GDM1 (cell line): Measurements from ENCODE around the gene TMEM117.

Source experiments
- DNase-seq: peaks from one replicate; lab custom pipeline; 2025; lab: John Stamatoyannopoulos, UW

The TMEM117 gene

DNA sequence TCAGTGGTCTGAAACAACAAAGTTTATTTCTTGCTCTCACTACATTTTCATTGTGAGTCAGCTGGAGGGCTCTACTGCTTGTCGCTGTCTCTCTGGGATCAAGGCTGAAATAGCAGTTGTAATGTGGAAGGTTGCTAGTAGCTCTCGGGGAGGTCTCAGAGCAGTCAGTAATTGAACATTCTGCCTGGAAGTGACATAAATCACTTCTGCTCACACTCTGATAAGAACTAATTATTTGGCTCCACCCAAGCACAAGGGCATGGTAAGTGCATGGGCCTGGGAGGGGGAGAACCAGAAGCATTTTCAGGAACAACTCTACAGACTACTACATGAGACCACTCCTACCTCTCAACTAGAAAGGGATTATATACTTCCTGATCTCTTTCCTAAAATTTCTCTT is 128.2 kb downstream of the TMEM117 start:
- DNase-seq, result no peak

DNA sequence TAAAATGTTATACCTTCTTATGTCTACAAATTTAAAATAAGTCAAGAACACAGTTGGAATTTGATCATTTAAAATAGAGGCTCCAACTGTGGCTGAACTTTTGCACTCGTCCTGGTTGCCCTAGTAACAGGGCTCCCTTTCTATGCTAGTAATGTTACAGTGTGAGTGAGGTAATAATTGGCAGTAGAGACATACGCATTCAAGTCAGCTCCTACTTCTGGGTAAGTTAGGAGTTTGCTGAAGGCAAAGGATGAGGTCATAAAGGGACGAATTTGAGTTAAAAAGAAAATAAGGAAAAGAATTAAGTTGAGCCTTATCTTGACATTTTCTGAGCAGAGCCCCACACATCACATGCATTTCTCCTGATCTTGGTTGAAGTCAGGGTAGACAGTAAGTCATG is 129.1 kb downstream of the TMEM117 start:
- DNase-seq, result no peak

DNA sequence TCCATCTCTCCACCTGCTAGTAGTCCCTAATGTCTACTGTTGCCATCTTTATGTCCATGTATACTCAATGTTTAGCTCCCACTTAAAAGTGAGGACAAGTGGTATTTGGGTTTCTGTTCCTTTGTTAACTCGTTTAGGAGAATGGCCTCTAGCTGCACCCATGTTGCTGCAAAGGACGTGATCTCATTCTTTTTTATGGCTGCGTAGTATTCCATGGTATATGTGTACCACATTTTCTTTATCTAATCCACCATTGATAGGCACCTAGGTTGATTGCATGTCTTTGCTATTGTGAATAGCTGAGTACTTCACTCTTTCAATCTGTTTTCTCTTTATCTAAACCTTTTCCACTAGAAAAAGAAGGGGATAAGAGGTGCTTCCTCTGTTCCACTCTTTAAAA is 130.0 kb downstream of the TMEM117 start:
- DNase-seq, result no peak

DNA sequence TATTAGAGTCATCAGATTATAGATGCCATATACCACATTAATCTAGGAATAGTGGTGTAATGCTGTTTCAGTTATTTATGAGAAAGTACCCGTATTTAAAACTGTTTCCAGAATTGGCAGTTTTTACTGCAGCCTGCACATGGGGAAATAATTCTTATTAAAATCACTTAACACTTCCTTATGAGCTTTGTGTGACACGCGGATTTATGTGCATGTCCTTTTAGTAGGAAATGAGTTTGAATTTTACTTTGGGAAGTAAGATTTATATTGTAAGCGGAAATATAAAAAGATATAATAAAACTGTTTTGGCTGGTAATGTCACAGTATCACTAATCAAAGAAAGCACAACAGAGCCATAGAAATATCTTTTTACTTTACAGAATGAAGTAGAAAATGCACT is 132.9 kb downstream of the TMEM117 start:
- no peak for DNase-seq

DNA sequence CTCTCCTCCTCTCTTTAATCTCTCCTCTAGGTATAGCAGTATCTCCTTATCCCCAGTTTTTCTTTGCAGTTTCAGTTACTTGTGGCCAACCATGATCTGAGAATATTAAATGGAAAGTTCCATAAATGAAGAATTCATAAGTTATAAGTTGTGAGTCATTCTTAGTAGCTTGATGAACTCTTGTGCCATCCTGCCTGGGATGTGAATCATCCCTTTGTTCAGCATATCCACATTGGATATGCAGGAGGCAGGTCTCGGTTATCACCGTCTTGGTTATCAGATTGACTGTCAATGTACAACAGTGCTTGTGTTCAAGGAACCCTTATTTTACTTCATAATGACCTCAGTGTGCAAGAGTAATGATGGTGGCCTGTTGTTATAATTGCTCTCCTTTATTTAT is 134.0 kb downstream of the TMEM117 start:
- no peak for DNase-seq

DNA sequence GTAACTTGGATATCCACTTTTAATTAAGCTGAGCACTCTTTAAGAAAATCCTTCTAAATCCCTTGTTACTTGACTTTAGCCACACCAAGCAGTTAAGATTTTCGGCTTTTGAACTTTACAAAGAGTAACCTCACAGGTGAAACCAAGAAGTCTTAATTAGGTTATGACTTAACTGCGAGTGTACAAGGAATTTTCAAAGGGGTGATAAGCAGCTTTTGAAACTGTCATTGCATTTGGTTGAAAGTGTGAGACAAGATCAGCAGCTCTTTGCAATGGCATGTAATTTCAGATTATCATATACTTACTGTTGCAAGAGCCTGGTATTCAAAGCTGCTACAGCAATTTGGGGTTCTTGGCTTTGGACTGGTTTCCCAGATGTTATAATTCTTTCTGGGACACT is 137.5 kb downstream of the TMEM117 start:
- no peak for DNase-seq

DNA sequence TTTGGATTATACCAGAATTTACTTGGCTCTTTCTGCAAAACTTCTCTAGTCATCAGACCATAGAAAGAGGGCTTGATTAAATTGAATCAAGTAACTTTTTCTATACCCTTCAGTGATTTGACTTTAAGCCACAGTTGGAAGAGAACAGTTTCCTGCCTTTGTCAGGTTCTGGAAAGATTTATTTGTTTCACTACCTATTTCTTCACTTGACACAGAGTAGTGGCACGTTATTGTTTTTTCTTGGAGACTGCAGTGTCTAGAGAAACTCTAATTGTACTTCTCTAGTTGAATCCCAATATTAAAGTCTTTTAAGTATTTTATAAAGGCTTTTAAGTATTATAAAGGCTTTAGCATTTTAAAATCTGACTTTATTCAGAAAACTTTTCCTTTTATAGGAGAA is 138.1 kb downstream of the TMEM117 start:
- no peak for DNase-seq

DNA sequence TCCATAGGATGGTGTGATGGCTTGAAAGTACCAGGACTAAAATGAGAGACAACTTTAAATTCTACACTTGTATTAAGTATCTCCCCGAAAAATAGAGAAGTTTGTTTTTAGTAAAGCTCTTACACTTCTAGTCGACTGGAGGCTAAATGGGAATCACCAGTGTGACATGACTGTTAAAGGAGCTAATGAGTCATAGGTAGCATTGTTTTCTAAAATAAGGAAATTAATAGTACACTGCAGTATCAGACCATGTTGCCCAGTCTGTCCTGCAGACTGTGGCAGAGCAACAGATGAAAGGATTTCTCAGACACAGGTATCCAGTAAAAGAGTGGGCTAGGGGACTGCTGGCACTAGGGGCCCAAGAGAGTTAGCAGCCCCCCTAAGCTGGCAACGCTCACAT is 140.1 kb downstream of the TMEM117 start:
- no peak for DNase-seq

DNA sequence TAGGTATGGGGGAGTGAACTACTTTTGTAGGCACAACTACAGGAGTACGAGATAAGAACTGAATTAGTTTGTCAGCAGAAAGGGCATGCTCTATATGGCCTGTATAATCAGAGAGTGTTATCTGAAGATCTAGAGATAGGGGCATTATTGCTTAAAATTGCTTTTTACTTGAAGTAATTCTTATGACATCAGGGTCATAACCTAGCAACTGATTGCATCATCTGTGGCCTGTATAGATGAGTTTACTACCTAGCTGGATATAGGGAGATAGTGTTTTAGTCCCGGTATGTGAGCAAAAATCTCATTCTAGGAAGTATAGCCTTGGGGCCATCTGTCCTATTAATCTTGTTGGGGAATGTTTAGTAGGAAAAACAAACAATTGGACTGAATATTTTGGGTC is 142.7 kb downstream of the TMEM117 start:
- DNase-seq, result no peak

DNA sequence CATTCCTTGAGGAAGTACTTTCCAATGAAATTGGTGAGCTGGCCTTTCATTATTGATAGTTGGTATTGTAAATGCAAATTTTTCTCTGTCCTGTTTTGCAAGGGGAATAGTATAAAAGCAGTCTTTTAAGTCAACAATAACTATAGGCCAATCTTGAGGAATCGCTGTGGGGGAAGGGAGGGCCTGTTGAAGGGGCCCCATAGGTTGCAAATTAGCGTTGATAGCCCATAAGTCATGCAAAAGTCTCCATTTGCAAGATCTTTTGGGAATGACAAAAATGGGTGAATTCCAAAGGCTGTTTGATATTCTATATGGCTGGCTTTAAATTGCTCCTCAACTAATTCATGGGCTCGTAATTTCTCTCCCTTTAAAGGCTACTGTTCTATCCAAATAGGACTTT is 143.6 kb downstream of the TMEM117 start:
- no peak for DNase-seq

DNA sequence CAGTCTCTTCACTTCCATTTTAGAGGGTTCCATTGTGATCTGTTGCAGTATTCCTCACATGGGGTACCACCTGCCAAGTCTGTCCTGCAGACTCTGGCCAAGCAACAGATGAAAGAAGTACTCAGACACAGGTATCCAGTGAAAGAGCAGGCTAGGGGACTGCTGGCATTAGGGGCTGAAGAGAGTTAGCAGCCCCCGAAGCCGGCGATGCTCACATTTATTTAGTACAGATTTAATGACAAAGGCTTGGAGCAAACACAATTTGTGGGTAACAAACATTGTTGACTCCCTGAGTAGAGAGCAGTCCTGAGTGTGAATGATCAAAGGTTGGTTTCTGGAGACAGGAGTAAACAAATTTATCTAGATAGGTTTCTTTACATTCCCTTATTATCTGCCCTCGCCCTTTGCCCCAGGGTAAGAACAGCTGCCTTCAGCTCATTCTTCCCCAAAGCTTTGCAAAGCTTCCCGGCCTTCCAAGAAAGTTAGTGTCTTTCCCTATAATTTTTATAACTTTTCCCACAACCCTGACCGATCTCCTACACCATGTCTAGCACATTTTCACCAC is 144.8 kb downstream of the TMEM117 start:
- no peak for DNase-seq

DNA sequence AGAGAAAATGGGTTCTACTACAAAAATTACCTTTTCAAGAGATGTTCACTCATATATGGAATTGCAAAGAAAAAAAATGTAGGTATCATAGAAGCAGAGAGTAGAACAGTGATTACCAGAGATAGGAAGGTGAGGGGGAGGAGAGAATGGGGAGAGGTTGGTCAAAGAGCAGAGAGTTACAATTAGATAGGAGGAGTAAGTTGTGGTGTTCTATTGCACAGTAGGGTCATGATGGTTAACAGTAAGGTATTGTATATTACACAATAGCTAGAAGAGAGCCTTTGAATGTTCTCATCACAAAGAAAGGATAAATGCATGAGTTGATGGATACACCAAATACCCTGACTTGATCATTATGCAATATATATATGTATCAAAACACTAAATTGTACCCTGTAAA is 145.8 kb downstream of the TMEM117 start:
- DNase-seq, result no peak

DNA sequence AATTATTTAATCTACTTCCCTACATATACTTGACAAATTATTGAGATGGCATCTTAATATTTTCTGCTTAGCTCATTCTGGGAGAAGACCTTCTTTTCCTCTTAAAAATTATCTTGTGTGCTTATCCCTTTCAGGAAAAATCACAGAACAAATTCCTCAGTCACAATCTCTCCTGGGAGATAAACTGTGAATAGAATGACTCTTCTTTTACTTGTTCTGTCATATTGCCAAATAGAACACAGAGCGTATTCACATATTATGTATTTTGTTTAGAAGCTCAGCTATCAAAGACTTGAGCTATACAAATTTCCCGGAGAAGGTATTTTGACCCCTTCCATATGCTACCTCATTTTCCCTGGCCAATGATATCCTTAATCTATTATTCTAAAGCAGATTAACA is 146.7 kb downstream of the TMEM117 start:
- no peak for DNase-seq

DNA sequence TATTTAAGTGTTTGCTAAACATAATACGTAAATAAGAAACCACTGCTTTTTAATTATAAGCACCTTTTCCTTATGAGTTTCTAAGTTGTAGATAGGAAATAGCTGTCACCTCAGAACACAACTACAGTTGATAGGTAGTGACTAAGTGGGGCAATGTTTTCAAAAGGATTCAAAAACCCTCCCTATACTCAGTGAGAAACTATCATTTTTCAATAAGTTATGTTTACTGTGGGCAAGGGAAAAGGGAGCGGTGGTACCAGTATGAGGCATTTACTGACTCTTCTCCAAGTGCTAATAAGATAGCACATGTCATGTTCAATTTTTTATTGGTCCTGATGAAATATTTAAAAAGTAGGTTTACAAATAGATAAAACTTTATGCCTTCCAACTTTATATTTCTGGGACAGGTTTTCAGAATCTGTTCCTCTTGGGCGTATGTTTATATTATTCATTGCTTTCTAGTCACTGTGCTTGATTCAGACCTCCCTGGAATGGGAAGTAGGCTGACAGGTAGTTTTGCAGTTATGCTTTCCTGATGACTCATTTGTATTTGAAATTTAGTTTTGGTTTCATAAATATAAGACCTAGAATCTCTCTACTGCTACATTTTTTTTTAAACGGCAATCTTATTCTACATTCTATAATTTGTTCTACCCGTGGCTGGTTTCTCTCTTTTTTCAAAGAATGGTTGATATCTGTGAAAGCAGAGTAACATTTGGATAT is 153.1 kb downstream of the TMEM117 start:
- no peak for DNase-seq

DNA sequence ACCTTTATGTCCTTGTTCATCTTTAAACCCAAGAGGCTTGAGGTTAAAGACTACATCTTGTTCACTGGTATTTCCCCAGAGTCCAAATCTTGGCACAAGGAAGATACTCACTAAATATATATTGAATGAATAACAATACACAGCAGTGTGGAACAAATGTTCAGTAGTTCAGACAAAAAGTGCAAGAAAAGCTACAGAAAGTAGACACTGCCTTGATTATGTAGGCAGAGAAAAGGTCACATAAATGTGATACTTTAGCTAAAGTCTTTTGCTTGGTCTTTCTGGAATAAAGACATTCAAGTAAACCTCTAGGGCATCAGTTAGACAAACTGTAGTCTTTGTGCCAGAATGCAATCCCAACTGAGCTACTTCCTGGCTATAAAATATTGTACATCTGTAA is 157.0 kb downstream of the TMEM117 start:
- no peak for DNase-seq

DNA sequence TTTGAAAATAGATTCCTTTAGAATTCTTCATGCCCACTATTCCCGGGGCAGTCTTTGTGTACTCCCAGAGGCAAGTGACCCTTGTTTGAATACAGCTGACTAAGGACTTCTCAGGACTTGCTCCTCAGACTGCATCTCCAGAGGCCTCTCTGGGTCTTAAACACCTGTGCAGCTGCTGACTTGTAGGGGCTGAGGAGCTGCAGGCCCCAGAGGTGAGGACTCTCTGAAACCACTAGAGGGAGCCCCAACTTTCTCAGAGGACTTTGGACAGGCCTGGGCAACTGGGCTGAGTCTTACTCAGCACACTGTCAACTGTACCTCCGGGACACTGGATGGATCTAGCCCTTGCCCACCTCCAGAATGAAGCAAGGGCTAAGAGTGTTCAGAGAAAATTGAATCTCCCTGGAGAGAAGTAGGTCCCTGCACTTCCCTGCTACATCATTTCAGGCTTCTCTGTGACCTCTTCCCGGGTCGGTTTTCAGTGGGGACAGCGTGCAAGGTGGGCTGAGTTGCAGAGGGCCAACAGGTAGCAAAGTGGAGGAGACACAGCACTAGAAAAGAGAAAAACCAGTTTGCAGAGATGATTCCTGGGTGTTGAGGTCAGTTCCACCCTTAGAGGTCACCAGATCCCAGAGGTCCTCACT is 164.6 kb downstream of the TMEM117 start:
- DNase-seq, result peak; percentile 12

DNA sequence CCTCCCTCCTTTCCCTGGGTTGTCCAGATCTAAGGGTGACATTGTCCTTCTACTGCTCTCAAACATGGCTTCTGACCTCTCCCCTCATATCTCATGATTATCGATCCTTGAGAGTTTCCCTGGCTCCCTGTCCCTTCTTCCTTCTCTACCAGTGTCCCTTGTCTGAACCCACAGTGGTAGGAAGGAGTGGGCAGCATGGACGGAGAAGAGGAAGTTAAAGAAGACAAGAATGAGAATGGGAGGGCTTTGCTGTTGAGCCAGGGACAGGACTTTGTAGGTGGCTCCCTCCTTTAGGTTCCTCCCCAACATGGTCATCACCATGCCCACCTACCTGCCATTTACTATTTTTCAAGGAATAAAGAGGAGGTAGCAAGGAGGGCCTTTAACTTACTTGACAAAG is 166.7 kb downstream of the TMEM117 start:
- DNase-seq, result no peak

DNA sequence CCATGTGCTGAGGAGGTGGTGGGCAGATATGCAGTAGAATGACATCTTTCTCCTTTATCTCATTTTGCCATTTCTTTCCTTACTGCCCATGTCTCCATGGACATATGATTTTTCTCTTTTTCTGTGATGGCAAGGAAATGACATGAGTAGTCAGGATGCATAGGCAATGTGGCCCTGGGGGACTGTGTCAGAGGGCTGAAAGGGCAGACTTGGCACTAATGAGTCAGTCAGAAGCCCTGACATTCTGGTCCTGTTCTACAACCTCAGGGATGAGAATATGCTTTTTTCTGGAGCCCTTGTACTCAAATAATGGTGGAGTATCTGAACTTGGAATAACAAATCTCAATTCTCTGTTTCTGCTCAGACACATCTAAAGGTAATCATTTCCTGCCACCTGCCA is 167.8 kb downstream of the TMEM117 start:
- DNase-seq, result no peak

DNA sequence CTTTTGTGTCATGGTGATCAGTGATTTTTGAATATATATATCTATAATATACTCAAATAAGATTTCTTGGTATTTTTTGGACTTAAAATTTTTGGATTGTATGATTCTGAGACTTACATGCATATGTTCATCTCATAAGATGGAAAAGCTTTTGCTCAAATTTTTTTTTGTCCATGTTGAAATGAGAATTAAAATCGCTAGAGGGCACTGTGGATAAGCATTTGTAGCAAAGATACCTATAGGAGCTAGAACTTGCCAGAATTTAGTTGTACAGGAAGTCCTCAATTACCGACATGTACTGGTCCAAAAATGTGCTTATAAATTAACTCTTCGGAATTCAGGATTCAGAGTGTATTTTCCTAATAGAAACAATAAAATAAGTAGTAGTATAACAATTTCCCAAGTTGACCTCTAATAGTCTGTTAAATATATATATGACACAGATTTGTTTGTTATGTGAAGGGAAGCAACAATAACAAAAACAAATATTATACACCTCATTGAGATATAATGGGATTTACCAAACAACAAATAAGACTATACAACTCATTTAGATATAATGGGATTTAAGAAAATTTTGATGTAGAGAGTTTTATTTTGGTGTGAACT is 179.6 kb downstream of the TMEM117 start:
- DNase-seq, result no peak

DNA sequence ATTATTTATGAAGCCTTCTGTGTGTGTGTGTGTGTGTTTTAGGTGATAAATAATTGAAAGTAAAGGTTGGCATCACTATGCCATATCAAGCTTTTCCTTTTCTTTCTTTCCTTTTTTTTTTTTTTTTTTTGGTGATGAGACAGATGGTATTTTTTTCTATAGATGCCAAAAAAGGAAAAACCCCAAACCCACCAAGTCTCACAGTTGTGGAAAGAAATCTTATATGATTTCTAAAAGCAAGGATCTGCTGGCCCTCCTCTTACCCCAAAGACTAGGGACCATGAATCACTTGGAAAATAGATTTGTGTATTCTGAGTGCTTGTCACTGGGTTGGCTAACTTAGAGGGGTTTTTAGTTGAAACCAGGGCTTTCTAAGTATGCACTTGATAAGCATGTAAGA is 181.3 kb downstream of the TMEM117 start:
- no peak for DNase-seq

DNA sequence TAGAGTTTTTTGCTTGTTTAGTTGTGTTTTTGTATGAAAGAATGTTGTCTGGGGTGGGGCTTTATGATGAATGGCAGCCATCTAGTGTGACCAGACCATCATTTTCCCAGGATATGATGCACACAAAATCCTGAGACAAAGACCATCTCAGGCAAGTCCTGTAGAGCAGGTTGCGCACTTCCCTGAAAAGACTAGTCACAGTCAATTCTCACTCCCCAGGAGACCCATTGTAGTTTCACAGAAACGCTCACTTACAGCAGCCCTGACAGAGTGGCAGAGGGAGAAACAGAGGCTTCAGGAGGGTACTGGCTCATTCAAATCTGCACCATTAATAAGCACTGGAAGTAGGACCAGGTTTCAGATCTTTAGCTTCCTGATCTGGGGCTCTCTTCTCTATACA is 183.2 kb downstream of the TMEM117 start:
- DNase-seq, result no peak

DNA sequence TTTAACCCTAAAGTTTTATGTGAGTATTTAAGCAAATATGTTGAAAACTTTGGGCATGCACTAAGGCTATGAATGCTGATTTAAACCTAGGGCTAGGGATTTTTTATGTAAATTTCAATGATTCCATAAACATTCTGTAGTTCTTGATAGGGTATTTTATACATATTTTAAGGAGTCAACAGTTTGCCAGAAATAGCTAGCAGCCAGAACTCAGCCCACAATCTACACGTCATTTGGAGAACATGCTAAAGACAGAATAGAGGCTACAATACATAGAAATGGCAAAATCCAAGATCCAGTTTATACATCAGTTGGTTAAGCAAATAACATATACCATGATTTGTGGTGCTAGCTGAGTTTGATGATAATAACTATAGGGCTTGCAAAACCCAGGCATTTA is 184.7 kb downstream of the TMEM117 start:
- DNase-seq, result no peak

DNA sequence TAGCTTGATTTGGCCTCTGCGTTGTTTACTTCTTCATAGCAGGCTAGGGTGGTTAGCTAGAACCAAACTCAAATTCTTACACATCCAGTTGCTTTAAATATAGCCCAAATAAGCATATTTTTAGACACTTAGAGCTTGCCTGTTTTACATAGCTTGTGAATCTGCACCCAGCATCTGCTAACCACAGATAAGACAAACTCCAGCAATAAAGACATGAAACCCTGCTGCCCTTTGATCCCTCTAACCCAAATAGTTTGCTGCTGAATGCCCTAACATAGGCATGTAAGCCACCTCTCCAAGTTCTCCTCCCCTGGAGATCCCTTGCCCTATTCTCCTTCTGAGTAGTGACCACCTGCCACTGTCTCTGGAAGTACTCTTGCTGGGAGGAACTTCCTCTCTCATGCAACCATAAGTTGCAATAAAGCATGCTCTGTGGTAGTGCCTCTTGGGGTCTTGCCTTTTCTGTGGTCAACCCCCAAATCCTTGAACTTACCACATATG is 185.6 kb downstream of the TMEM117 start:
- DNase-seq, result no peak
